ENCODE data around the gene ASCL5.
"Not testable (repeated sequence)": the region's sequence is repeated elsewhere in the genome, so short reads cannot be mapped to it uniquely, and the experiment has no call there.

Gene ASCL5

GRCh38 chr1:201126832-201127754, at the start of gene ASCL5:
ASCL5 (minus strand) TSS chr1:201127184; CDS start chr1:201115372, 11,812 bp downstream.
- DNase-seq (ENCODE audit: low read depth): no peak

GRCh38 chr1:201175820-201176500, 49.0 kb upstream of the ASCL5 start:
- no peak for DNase-seq (ENCODE audit: low read depth)

- DNase-seq (ENCODE audit: low read depth): no peak
These were observed 46.8 kb upstream of the ASCL5 start for GRCh38 chr1:201173736-201174135.

GRCh38 chr1:201172999-201173610, 46.1 kb upstream of the ASCL5 start:
- DNase-seq (ENCODE audit: low read depth): no peak

GRCh38 chr1:201172326-201172725, 45.3 kb upstream of the ASCL5 start:
- no peak for DNase-seq (ENCODE audit: low read depth)

- DNase-seq (ENCODE audit: low read depth): peak; percentile 41
These were observed 44.4 kb upstream of the ASCL5 start for GRCh38 chr1:201171063-201172036.

- DNase-seq (ENCODE audit: low read depth): peak; percentile 74
These were observed 43.6 kb upstream of the ASCL5 start for GRCh38 chr1:201170533-201171062.

GRCh38 chr1:201169971-201170532, 43.1 kb upstream of the ASCL5 start:
- no peak for DNase-seq (ENCODE audit: low read depth)

GRCh38 chr1:201169203-201169602, 42.2 kb upstream of the ASCL5 start:
- no peak for DNase-seq (ENCODE audit: low read depth)

- no peak for DNase-seq (ENCODE audit: low read depth)
These were observed 40.3 kb upstream of the ASCL5 start for GRCh38 chr1:201167041-201167991.

- DNase-seq (ENCODE audit: low read depth): no peak
These were observed 37.7 kb upstream of the ASCL5 start for GRCh38 chr1:201164645-201165044.

GRCh38 chr1:201163707-201164106, 36.7 kb upstream of the ASCL5 start:
- DNase-seq (ENCODE audit: low read depth): no peak

- DNase-seq (ENCODE audit: low read depth): not testable (repeated sequence)
These were observed 36.1 kb upstream of the ASCL5 start for GRCh38 chr1:201163036-201163435.

GRCh38 chr1:201157949-201158348, 31.0 kb upstream of the ASCL5 start:
- no peak for DNase-seq (ENCODE audit: low read depth)

GRCh38 chr1:201156819-201157218, 29.8 kb upstream of the ASCL5 start:
- DNase-seq (ENCODE audit: low read depth): no peak

- no peak for DNase-seq (ENCODE audit: low read depth)
These were observed 29.4 kb upstream of the ASCL5 start for GRCh38 chr1:201156346-201156745.

- no peak for DNase-seq (ENCODE audit: low read depth)
These were observed 28.4 kb upstream of the ASCL5 start for GRCh38 chr1:201155354-201155753.

- peak; percentile 98 for DNase-seq (ENCODE audit: low read depth)
These were observed 27.6 kb upstream of the ASCL5 start, which contains the start of gene TMEM9 for GRCh38 chr1:201154389-201155165. TMEM9 (minus strand) TSS chr1:201154474; CDS start chr1:201153923, 551 bp downstream.
